Stimulated activated CD8-positive, alpha-beta memory T cell treated with anti-CD3 and anti-CD28 coated beads, Interleukin-4, amount 100 ng/mL, for 24 hours (primary cell): ENCODE measurements around the gene ALOXE3.
"Not testable (repeated sequence)": the region's sequence is repeated elsewhere in the genome, so short reads cannot be mapped to it uniquely, and the experiment has no call there.

Experiments
- DNase-seq: peaks from one replicate; pipeline ENCODE4 v3.0.0-alpha.2; 2020; ENCODE audit warnings: low read depth

ALOXE3 gene

GRCh38 chr17:8121681-8122421 lies 3.5 kb upstream of the ALOXE3 start:
- DNase-seq: no peak

DNA sequence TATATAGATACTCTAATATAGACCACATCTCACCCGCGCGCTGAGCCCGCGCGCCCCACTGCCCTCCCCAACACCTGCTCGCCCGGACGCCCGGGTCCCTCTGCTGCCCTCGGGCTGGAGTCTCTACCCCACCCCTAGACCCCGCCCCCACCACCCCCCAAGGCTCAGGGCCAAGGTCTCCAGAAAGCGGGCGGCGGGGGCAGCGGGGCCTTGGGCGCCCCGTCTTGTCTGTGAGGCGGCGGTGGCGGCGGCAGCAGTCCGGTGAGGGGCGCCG lies 3.0 kb upstream of the ALOXE3 start:
- DNase-seq: no peak

DNA sequence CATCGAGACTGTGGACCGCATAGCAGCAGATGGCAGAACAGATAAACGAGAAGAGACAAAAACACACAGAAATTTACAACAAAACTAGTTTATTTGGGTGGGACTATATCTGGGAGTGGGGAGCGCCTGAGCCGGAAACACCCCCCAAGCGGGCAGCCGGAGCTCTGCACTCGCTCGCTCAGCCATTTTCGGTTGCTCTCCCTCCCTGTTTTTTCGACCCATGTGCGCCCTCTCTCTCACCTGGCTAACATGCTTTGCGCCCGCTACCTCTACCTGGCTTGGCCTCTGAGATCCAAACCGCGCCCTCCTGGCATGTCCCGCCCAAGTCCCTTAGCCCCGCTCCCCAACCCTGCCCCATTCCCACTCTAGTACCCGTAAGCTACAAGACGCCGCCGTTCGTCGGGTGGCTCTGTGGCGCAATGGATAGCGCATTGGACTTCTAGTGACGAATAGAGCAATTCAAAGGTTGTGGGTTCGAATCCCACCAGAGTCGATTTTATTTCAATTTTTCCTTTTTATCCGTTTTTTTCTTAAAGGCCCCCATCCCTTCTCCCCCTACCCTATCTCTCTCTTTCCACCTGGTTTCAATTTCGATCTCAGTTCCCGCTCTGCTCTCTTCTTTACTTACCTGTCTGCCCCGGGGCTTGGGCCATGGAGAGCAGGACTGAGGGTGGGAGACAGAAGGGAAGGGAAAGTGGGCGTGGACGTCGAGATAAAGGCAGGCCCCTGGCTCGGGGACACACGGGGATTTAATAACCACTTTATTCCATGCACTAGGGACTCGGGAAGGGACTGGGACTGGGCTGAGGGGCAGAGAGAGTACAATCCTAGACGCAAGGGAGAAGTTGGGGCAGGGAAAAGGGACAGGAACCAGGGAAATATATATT lies 2.4 kb upstream of the ALOXE3 start:
- peak; percentile 69 for DNase-seq

DNA sequence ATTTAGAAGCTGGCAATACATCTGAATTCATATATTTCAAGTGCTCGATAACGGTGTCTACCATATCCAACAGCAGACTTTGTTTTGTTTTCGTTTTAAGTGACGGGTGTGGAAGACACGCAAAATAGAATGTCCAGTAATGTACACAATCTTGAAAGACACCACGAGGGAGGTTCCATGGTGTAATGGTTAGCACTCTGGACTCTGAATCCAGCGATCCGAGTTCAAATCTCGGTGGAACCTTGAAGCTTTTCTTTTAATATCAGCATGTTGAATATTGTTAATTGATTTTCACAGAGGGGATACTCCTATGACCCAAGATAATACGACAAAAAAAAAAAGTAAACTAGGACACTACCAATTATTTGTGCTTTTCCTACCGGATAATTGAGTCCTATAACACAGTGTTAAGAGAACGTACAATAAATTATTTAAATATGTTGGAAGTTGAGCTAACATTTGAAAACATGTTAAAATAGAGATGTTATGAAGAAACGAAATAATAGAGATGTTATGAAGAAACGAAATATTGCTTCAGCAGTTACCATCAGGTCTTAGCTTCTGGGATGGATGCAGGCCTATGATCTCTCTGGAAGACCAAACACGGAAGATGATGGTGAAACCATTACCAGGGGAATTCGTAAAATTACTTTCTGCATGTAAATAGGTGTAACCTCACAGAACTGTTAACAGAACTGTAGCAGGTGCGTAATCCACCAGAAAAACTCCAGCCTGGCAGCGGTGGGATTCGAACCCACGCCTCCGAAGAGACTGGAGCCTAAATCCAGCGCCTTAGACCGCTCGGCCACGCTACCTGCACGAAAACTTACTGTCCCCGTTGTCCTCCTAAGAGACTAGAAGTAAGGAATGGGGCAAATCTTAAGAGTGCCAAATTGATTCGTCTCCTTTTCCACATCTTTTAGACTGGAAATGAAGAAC lies 1.5 kb upstream of the ALOXE3 start:
- peak; percentile 79 for DNase-seq

- DNase-seq: peak; percentile 79
Observed at GRCh38 chr17:8118769-8119580, 661 bp upstream of the ALOXE3 start.

GRCh38 chr17:8117367-8117979 lies 841 bp downstream of the ALOXE3 start:
- no peak for DNase-seq

DNA sequence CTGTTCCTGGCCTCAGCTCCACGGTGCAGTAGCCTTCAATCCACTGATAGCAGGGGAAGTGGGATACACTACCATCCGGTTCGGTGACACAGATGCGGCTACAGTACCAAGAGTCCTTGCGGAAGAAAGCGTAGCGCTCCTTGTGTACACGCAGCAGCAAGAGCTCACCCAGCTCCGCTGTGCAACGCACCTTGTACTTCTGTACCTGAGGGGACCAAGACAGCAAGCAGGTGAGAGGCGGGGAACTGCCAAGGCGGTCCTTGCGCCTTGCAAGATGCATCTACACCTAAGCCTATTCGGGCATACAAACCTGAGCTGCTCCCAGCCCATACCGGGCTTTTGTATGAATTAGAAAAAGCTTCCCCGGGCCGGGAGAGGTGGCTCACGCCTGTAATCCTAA lies 1.5 kb downstream of the ALOXE3 start:
- DNase-seq: no peak

DNA sequence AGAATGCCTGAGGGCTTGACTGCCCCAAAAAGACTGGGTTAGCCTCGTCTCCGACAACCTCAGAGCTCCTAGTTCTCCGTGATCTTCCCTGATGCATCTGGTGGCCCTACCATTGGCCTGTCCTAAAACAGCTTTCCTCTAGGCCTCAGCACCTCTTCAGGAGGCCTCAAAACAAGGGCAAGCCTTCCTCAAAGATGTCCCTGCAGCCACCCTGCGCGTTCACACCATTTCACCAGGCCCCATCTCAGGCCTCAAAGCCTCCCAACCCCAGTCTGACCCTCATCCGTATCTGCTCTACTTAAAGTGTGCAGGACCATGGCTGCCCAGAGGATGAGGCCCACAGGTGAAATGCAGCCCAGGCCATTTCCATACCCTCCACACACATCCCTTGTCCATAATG lies 7.4 kb downstream of the ALOXE3 start:
- DNase-seq: no peak

- DNase-seq: no peak
Observed at GRCh38 chr17:8110456-8110804, 7.9 kb downstream of the ALOXE3 start.

GRCh38 chr17:8109661-8110455 lies 8.5 kb downstream of the ALOXE3 start:
- peak; percentile 70 for DNase-seq

GRCh38 chr17:8108972-8109660 lies 9.2 kb downstream of the ALOXE3 start:
- no peak for DNase-seq

- DNase-seq: not testable (repeated sequence)
Observed at GRCh38 chr17:8106980-8107379, 11.3 kb downstream of the ALOXE3 start.

DNA sequence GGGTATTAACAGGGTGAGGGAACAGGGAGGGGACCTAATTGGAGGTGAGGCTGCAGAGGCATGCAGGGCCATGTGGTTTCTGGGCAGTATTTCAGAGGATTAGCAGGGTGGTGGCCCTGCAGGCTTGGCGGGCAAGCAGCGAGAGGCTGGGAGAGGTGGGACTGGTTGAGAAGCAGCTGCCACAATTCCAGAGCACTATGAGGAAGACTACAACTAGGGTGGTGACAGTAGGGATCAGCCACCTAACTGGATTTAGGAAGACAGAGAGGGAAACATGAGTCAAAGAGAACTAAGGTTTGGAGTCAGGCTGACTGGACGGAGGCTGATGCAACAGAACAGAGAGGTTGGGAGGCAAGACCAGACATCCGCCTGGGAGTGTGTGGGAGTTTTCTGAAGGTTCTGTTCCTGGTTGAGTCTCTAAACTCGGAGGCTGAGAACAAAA lies 12.3 kb downstream of the ALOXE3 start:
- DNase-seq: no peak

- no peak for DNase-seq
Observed at GRCh38 chr17:8104911-8105310, 13.4 kb downstream of the ALOXE3 start.

DNA sequence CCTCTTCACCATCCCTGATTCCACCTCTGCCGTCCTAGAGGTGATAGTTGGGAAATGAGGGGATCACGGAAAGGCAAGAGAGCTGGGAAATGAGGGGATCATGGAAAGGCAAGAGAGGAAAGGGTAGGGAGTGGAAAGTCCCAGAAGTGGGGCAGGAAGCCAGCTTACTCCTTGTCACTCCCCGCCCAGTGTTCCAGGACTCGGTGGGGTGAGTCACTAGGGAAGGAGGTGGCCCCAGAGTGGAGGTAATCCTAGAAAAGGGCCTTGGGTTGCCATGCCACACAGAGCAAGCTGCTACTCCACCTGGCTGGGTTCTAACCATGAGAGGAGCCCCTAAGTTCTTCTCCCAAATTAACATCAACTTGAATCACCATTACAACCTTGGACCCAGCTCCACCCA lies 14.8 kb downstream of the ALOXE3 start:
- DNase-seq: no peak

DNA sequence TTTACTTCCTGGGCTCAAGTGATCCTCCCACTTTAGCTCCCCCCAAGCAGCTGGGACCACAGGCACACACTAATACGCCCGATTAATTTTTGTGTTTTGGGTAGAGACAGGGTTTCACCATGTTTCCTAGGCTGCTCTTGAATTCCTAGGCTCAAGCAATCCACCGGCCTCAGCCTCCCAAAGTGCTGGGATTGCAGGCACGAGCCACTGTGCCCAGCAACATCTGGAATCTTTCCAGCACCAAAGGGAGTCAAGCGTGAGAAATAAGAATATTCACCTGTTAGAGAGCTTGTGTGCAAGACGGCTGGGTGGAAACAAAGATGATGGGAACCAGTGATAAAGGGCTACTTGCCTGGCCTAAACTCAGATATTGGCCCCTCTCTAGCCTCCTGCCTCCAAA lies 16.6 kb downstream of the ALOXE3 start:
- DNase-seq: no peak

DNA sequence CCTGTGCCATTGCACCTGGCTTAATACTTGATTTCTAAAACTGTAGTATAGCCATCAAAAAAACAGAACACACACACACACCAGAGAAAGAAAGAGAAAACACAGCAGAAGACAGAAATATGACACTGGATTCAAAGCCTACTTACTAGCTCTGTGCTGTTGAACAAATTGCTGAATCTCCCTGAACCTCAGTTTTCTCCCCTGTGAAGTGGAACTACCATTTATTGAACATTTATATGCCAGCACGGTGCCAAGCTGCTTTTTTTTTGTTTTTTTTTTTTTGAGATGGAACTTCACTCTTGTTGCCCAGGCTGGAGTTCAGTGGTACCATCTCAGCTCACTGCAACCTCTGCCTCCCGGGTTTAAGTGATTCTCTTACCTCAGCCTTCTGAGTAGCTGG lies 17.6 kb downstream of the ALOXE3 start:
- DNase-seq: no peak

GRCh38 chr17:8100111-8100510 lies 18.2 kb downstream of the ALOXE3 start:
- no peak for DNase-seq

- DNase-seq: no peak
Observed at GRCh38 chr17:8096541-8096940, 21.8 kb downstream of the ALOXE3 start.

DNA sequence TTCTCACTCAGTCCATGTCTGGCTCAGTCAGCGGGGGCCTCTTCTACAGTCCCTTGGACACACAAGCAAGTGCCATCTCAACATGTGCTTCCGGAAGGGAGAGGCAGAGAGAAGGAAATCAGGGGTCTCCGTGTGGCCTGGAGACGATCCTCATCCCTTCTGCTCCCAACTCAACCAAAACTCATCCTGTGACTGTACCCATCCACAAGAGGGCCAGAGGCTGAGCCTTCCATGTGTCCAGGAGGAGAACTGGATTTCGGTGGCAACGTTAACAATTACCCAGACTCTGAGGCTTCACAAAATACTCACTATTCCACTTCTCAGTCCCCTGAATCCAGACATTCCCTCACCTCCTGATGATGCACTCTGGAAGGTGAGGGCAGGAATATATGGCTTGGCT lies 23.0 kb downstream of the ALOXE3 start:
- DNase-seq: no peak
